Occipital lobe (tissue), 2 donors: ENCODE results near the gene THTPA. TPM values are rescaled to one million over a fixed set of nuclear protein-coding genes. Genes with fewer than 3 reads are reported as not detected.

Source experiments
- DNase-seq: peaks from one replicate; lab custom pipeline; 2025; lab: John Stamatoyannopoulos, UW
- total RNA-seq: library from RNA; depleted of rRNA; stranded (reverse); fragments of >200 nt; gene quantifications from one replicate; pipeline ENCODE4 v1.2.3, GENCODE V29; 2014

THTPA gene, protein sequence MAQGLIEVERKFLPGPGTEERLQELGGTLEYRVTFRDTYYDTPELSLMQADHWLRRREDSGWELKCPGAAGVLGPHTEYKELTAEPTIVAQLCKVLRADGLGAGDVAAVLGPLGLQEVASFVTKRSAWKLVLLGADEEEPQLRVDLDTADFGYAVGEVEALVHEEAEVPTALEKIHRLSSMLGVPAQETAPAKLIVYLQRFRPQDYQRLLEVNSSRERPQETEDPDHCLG
- total RNA-seq: 6.9 TPM

- DNase-seq: peak; percentile 91
Measured at GRCh38 chr14:23555882-23556699, at the start of gene THTPA. THTPA (plus strand) TSS chr14:23556271; CDS start chr14:23556758, 487 bp downstream.

DNA sequence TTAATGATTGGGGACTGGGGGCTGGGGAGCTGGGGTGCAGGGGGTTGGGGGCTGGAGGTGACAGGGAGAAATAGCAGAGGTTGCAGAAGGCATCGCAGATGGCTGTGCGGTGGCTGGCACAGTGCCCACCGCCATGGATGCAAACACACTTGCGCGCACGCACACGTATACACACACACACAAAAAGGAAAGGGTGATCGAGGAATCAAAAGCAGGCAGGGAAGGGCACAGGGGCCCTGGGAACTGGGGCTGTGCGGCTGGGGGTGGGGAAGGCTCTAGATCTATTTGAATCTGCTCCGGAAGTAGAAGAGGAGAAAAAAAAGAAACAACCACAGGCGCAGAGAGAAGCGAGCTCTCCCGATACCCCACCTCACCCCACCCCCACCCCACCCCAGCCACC lies 43.9 kb upstream of the THTPA start:
- no peak for DNase-seq

GRCh38 chr14:23513005-23513817 lies 42.9 kb upstream of the THTPA start:
- DNase-seq: peak; percentile 95

GRCh38 chr14:23513818-23514643 lies 42.0 kb upstream of the THTPA start:
- DNase-seq: peak; percentile 83

GRCh38 chr14:23514644-23514957 lies 41.5 kb upstream of the THTPA start:
- peak; percentile 72 for DNase-seq

GRCh38 chr14:23517650-23518326 lies 38.3 kb upstream of the THTPA start:
- DNase-seq: no peak

GRCh38 chr14:23518709-23519108 lies 37.4 kb upstream of the THTPA start:
- DNase-seq: no peak

GRCh38 chr14:23520899-23521533 lies 35.1 kb upstream of the THTPA start:
- no peak for DNase-seq

GRCh38 chr14:23521785-23522640 lies 34.1 kb upstream of the THTPA start:
- DNase-seq: no peak

DNA sequence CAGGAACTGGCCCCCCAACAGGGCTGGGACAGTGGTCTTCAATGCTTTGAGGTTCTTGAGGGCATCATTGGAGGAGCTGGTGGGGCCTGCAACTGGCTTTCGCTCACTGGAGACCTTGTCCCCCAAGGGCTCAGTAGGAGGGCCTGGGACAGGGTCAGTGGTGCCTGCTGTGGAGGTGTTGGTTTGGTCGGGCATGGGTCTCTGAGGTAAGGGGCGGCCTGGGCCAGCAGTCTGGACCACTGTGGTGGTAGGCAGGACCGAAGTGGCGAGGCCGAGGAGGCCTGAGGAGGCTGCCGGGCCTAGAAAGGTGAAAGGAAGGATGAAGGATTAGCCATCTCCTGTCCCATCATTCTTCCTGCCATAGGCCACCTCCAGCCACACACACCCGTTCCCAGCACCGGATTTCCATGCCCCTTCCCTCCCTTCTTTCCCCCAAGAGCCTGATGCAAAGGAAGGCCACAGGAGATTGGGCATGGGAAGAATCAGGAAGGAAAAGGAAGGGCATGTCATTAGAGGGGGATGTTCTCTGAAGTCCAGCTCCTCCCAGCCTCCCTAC lies 33.4 kb upstream of the THTPA start:
- no peak for DNase-seq

DNA sequence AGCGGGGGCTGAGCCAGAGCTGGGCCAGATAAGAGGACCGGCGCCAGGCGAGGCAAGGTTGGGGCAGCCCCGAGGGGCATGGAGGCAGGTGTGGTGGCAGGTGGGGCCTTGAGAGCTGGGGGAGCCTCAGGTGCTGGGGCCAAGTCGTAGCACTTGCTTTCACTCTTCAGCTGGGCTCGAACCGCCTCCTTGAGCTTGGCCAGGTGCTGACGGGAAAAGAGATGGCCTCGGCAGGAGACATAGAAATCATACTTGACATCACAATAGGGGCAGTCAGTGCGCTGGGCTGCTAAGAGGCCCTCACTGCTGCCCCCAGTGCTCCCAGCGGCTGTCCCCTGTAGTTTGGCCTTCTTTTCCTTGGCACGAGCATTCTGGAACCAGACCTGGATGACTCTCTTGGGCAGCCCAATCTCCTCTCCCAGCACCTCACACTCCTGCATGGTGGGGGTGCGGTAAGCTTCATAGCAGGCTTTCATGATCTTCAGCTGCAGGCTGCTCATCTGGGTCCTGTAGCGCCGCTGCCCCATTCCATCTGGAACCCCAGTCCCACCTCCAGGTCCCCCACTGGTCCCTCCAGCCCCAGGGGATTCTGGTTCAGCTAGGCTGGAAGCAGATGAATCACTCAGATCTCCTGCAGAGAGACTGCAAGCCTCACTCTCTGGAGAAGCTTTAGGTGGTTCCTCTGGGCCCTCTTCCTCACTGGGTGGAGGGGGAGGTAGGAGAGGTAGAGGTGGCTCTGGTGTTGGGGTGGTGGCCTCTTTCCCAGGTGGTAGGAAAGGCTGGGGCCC lies 32.6 kb upstream of the THTPA start:
- DNase-seq: no peak

DNA sequence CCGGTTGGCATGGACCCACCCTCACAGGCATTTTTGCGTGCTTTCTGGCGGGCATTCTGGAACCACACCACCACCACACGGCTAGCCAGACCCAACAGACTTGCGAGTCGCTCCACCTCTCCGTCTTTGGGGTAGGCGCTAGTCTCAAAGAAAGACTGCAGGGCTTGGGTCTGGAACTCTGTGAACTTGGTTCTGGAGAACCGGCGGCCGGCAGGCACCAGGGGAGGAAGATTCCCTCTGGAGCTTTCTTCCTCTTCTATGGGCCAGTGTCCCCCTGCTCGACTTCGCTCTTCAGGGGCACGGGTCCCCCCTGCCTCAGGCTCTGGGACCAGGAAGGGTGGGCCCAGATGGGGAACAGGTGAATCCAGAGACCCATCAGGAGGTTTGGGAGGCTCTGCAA lies 31.1 kb upstream of the THTPA start:
- DNase-seq: no peak

GRCh38 chr14:23525611-23526010 lies 30.5 kb upstream of the THTPA start:
- no peak for DNase-seq

- no peak for DNase-seq
Measured at GRCh38 chr14:23528555-23528954, 27.5 kb upstream of the THTPA start.

DNA sequence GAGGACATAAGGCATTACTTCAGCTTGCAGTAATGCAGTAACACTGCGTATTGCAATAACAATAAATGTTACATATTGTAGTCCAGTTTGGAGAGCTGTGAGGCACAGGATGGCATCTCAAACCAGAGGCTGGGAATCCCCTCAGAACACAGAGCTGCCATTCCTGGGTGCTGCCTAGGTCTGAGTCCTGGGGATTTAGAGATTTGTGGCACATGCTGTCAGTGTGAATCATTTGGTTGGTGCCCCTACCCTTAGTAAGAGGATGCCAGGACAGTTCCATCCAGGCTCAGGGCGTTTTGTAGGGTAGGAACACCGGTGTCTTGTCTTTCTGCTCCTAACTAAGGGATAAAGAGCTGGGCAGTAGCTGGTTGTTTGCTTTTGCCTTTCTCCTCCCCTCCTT lies 27.1 kb upstream of the THTPA start:
- DNase-seq: no peak

DNA sequence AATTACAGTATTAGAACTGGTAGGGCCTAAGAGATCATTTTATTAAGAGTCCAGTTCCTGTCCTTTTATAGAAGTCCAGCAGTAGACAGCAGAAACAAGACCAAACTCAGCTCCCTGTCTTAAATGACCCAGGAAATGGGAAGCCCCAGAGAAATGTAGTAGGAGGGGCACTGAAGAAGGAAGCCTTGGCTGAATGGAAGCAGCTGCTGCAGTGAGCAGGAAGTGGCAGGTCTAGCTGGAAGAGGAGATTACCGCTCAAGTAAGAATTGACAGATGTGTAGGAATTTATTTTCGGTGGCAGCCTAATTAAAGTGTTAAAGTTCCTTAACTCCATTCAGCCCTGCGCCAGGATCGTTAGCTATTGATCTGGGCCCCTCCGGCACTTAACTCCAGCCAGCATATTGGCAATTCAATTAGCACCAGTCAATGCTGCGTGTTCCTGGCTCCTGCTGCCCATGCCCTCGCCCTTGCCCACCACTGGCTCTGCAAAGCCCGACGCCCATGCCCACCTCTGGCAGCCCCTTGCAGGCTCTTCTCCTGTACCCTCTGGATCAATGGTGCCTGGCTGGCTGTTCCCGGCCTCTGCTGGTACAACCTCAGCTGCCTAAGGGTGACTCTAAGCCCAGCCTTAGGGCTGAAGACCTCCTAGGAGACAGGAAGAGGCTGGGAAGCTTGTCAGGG lies 25.6 kb upstream of the THTPA start:
- DNase-seq: no peak

DNA sequence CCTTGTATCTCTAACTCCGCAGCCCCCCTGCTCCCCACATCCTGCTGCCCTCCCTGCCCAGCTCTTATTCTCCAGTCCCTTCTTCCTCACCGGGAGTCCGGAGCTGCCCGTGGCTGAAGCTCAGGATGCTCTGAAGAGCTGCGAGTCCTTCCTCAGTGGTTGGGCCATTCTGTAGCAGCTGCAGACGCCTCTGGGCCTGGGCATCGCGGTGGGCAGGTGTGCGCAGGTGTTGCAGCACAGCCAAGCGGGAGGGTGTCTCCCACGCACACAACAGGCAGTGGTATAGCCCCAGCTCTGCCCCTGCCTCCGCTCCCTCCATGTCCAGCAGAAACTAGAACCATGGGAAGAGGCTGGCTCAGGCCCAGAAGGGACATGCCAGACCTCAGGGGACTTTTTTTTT lies 24.7 kb upstream of the THTPA start:
- DNase-seq: no peak

DNA sequence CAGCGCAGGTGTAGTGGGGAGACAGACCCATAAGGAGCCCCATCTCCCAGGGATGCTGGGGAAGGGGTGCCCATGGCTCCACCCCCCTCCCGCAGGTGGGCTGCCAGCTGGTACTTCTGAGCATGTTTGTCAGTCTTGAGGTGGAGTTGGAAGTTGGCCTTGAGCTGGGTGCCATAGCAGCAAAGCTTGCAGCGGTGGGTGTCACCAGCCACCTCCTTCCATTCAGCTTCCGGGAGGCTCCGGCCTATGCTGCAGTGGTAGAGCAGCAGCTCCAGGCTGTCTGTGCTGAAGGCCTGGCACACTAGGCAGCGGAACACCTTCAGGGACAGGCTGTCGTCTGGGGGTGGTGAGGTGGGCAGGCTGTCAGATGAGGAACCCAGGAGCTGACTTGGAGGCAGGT lies 23.4 kb upstream of the THTPA start:
- DNase-seq: no peak
